Fibroblast of the conjunctiva (primary cell): Measurements from ENCODE around the gene LMBRD2.
"Not testable (repeated sequence)": the region's sequence is repeated elsewhere in the genome, so short reads cannot be mapped to it uniquely, and the experiment has no call there.

Experiments
- DNase-seq: peaks from one replicate; pipeline ENCODE4 v3.0.0-alpha.2; 2010; ENCODE audit warnings: low read depth

LMBRD2 gene

GRCh38 chr5:36151434-36152323 lies at the start of gene LMBRD2, which contains the start of gene SKP2:
TSS of gene LMBRD2 (minus strand) at chr5:36151887. CDS start at chr5:36143349, 8,538 bp downstream.
TSS of gene SKP2 (plus strand) at chr5:36152111. CDS start at chr5:36152263, 152 bp downstream.
- DNase-seq = peak; percentile 95

DNA sequence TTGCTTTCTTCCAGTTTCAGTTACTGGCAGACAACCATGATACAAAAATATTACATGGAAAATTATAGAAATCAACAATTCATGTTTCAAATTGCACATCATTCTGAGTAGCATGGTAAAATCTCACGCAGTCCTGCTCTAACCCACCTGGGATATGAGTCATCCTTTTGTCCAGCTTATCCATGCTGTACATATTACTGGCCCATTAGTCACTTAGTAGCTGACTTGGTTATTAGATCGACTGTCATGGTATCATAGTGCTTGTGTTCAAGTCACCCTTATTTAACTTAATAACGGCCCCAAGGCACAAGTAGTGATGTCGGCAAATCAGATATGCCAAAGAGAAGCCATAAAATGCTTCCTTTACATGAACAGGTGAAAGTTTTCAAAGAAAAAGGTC lies 48.8 kb upstream of the LMBRD2 start:
- DNase-seq = no peak

DNA sequence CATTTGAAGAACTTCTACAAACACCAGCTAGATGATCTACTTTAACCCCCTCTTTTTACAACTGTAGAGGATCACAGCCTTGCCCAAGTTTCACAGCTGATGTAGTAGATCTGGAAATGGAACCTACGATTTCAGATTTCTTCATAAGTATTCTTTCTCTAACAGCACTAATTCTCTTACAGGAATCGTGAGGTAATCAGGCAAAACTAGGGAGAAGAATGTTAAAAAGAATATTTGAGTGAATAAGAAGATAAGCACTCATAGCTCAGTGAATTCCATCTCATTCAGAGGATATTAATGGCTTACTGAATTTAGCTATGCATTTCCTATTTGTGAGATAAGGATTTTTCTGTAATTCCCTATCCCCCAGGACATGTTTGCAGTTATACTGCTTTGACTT lies 47.9 kb upstream of the LMBRD2 start:
- no peak for DNase-seq

DNA sequence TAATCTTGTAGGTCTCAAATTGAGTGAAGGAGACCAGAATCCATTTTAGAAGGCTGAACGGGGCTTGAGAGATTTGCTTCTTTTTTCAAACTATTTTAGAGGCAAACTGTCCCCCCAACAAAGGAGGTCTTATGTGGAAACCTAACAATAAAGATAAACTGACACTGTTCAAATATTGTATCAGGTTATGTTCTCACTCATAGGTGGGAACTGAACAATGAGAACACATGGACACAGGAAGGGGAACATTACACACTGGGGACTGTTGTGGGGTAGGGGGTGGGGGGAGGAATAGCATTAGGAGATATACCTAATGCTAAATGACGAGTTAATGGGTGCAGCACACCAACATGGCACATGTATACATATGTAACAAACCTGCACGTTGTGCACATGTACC lies 47.1 kb upstream of the LMBRD2 start:
- not testable (repeated sequence) for DNase-seq

GRCh38 chr5:36198281-36198680 lies 46.6 kb upstream of the LMBRD2 start:
- DNase-seq = no peak

- no peak for DNase-seq
These were observed 42.1 kb upstream of the LMBRD2 start for GRCh38 chr5:36193746-36194145.

DNA sequence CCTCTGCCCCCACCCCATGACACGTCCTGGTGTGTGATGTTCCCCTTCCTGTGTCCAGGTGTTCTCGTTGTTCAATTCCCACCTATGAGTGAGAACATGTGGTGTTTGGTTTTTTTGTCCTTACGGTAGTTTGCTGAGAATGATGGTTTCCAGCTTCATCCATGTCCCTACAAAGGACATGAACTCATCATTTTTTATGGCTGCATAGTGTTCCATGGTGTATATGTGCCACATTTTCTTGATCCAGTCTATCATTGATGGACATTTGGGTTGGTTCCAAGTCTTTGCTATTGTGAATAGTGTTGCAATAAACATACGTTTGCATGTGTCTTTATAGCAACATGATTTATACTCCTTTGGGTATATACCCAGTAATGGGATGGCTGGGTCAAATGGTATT lies 32.7 kb upstream of the LMBRD2 start:
- DNase-seq = not testable (repeated sequence)

- no peak for DNase-seq
These were observed 30.1 kb upstream of the LMBRD2 start for GRCh38 chr5:36181774-36182173.

GRCh38 chr5:36180556-36181350 lies 29.1 kb upstream of the LMBRD2 start:
- DNase-seq = no peak

GRCh38 chr5:36179950-36180349 lies 28.3 kb upstream of the LMBRD2 start:
- no peak for DNase-seq

DNA sequence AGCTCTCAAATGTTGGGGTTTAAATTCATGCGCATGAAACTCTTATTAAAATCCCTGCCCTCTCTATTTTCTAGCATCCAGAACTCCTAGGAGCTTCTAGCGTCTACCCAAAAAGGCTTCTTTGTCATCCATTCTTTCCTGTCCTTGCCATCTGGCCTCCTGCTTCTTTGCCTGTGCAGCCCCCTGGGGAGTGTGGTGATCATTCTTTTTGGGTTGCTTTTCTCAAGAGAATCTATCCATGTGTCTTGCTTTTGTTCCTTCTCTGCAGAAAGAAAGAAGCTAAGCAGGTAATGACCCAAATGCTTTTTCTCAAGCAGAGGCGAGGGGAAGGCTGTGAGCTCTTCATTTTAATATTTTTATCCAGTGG lies 26.8 kb upstream of the LMBRD2 start:
- no peak for DNase-seq

DNA sequence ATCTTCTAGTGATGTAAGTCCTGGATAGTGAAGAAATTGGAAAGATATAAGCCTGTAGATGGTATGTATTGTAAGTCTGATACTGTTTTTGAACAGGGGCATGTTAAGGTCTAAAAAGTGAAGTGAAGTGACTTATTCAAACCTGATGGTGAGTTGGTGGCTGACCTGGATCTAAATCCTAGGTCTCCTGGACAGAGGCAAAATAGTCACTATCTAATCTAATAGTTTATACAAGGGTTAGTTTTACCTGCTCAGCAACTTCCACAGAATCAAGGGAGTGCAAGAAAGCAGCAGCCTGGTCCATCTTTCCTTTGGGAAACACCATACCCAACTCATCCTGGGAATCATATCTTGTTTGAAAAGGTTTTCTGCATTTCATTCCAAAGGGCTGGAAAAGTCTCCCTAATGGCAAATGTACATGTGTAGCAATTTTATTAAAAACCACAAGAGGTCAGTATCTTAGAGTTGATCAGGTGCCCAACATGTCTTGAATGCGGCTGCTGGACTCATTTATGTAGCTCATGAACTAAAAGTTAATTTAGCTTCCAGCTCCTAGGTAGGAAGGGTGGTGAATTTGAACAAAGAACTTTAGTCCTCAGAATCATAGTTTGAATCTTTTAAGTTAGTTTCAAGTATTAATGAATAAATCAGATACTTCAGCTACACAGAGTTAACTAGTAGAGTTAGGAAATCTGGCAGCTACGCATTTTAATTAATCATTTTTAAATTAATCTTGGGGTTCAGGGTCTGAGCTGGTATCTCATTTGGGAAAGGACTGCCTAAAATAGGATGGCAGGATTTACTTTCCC lies 26.2 kb upstream of the LMBRD2 start:
- peak; percentile 37 for DNase-seq

DNA sequence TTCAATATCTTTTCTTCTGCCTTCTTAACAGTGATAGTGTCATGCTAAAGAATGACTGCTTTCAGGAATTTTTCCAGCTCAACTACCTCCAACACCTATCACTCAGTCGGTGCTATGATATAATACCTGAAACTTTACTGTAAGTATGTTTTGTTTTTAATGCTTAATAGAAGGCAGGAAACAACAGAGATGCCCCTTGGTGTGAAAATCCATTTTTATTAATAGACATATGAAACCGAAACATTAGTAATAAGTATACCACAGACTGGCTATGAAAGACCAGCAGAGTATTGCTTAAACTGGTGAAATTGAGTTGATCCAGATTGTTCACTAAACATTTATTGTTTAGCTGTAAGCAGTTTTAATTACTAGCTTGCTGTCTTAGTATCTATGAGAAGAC lies 25.5 kb upstream of the LMBRD2 start:
- no peak for DNase-seq

GRCh38 chr5:36175043-36175442 lies 23.4 kb upstream of the LMBRD2 start:
- no peak for DNase-seq

DNA sequence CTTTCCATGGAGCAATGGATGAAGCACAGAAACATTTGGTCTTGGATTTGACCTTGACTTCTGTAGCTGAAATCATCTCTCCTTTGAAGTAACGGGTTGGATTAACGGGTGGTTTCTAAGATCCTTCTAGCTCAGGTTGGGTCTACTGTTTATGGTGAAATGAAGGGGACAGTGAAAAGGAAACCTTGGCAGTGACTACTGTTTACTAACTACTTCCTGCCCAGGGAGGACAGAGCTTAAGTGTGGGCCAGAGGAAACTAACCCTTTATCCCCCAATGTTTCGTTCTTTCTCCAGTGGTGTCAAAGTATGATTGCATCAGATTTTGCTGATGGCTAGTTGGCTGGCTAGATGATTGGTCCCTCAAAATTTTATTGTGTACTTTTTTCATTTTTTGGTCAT lies 22.4 kb upstream of the LMBRD2 start:
- no peak for DNase-seq

DNA sequence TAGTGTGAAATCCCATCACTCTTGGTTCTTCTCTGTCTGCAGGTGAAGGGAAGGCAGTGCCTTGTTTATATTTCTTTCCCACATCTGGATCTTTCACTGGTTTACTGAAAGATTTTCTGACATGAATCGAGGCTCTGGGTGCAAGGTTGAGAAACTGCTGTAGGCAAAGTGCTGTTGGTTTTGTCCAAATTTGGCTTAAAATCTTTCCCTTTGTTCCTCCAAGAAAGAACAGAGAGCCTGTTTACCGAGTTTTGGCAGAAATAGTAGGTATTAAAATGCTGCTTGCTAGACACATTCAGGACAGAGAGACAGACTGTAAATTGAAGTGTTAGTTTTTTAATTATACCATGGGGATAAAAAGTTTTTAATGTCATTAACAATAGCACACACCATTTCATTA lies 21.7 kb upstream of the LMBRD2 start:
- no peak for DNase-seq

DNA sequence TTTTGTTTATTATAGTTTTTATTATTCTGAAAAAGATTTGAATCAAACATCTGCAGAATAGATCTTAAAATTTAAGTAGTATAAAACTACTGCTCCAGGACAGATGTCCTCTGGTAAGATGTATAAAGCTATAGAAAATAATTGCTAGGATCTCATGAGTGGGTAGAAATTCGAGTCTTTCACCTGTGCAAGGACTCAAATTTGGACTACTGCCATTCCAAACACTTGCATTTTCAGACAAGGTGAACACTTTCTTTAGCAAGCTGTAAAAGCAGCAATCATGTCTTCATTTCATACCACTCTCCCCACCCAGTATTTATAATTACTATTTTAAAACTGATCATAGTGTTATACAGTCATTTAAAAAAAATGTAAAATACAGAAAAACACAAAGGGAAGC lies 20.9 kb upstream of the LMBRD2 start:
- no peak for DNase-seq

DNA sequence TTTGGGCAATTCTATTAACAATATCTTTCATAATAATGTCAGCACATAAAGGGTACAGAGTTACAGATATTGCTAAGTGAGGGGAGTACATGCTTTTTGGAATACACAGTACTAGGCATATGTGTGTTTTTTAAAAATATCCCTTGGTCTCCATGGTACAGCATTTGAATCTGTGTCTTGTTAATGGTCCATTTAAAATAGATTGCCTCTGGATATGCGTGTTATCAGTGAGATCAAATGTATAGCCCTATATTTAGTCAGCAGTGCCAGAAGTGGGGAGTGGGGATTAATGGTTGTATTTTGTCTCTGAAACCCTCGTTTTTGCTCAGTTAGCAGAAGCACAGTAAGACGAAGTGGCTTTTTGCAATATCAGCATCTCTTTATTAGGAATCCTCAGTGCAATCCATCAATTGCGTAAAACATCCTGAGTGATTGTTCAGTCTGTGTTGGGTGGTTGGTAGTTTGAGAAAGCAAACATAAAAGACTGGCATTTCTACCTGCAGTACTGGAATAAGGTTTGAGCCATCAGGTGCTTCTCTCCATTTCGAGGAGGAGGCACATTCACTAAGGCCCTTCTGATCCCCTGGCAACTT lies 19.2 kb upstream of the LMBRD2 start:
- no peak for DNase-seq

GRCh38 chr5:36168737-36169136 lies 17.1 kb upstream of the LMBRD2 start:
- no peak for DNase-seq

DNA sequence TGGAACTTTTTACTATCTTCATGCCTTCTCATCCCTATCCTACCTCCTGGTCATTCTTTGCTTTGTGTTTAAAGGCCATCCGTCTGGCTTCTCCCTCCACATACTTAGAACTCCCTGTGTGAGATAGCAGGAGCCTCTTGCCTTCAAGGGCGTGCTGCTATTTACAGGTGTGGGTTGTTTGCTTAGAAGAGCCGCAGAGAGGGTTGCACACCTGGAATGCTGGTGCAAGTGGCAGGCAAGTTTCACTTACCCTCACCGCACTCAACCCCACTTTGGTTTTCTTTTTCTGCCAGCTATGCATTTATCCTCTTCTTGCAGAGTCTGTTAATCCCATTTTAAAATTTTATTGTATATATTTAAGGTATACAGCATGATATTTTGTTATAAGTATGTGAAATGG lies 12.8 kb upstream of the LMBRD2 start:
- DNase-seq = no peak

DNA sequence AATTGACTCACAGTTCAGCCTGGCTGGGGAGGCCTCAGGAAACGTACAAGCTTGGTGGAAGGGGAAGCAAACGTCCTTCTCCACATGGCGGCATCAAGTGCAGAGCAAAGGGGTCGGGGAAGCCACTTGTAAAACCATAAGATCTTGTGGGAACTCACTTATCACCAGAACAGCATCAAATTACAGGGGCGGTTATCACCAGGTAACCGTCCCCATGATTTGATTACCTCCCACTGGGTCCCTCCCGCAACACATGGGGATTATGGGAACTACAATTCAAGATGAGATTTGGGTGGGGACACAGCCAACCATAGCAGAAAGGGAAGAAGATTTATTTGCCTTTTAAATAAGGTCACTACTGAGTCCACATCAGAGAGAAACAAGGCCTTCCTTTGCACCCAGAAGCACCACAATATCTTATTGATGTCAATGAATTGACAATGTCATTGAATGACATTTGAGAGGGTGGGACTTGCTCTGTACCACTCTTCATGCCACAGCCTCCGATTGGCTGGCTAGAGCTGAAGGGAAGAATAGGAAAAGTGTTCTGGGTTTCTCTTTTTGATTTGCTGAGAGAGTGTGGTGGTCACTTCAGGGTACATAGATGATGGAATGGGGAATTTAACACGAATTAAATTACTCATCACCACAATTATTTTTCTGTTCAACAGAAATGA lies 11.3 kb upstream of the LMBRD2 start:
- no peak for DNase-seq
